ENCODE data around the gene CABP1. TPM values are rescaled to one million over a fixed set of nuclear protein-coding genes. Genes with fewer than 3 reads are reported as not detected.
A peak's percentile ranks its signal among the peaks of the same experiment; 100 is the strongest.

CABP1 gene
- total RNA-seq: under 1 TPM; 0.23 to 0.62 TPM

- 22% methylated on average over 17 of the region's 56 CpGs for WGBS
- intact Hi-C loops (cut with DNase I): loop anchor here (10.0 kb wide), 2 partner anchors 195 to 465 kb away; partner anchors contain the start of genes GATC and TRIAP1
- H3K4me1 ChIP-seq (replicated peaks): no peaks in the 10 kb centered on the region
- no peaks in the 10 kb centered on the region for H3K9me3 ChIP-seq
- no peaks in the 10 kb centered on the region for H3K36me3 ChIP-seq
- no peak for DNase-seq (ENCODE audit: low spot score)
- H3K27ac ChIP-seq: no peak within 1 kb of the TSS
- H3K27me3 ChIP-seq (replicated peaks; ENCODE audit: insufficient read depth): no peaks in the 10 kb centered on the region
- peak within 1 kb of the TSS; percentile 29 to 41 for H3K4me3 ChIP-seq
- TF ChIP-seq POLR2A (IDR thresholded peaks at IDR 0.05) (no peak), POLR2AphosphoS5 (IDR thresholded peaks at IDR 0.05) (no peak)
- TF ChIP-seq, protein P1, sequence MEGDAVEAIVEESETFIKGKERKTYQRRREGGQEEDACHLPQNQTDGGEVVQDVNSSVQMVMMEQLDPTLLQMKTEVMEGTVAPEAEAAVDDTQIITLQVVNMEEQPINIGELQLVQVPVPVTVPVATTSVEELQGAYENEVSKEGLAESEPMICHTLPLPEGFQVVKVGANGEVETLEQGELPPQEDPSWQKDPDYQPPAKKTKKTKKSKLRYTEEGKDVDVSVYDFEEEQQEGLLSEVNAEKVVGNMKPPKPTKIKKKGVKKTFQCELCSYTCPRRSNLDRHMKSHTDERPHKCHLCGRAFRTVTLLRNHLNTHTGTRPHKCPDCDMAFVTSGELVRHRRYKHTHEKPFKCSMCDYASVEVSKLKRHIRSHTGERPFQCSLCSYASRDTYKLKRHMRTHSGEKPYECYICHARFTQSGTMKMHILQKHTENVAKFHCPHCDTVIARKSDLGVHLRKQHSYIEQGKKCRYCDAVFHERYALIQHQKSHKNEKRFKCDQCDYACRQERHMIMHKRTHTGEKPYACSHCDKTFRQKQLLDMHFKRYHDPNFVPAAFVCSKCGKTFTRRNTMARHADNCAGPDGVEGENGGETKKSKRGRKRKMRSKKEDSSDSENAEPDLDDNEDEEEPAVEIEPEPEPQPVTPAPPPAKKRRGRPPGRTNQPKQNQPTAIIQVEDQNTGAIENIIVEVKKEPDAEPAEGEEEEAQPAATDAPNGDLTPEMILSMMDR (IDR thresholded peaks at IDR 0.05): peak in 2 of 4 experiments; percentile 28 to 30
Measured at GRCh38 chr12:120639771-120640721, at the start of gene CABP1. TSS of gene CABP1 (plus strand) at chr12:120640626. CDS start at chr12:120640686, 60 bp downstream.

- Histone ChIP-seq H3K4me3 (no peak overlapping the region), H3K27ac (no peak overlapping the region), H3K9me3 (no peaks in the 10 kb centered on the region), H3K27me3 (replicated peaks; ENCODE audit: insufficient read depth) (no peaks in the 10 kb centered on the region), H3K4me1 (replicated peaks) (no peaks in the 10 kb centered on the region), H3K36me3 (no peaks in the 10 kb centered on the region)
- intact Hi-C loops (cut with DNase I): no loop called here
- TF ChIP-seq POLR2A (IDR thresholded peaks at IDR 0.05) (no peak), POLR2AphosphoS5 (IDR thresholded peaks at IDR 0.05) (no peak)
- TF ChIP-seq, protein P1 (IDR thresholded peaks at IDR 0.05): no peak
- WGBS: 61% methylated on average over 6 of the region's 6 CpGs
- DNase-seq (ENCODE audit: low spot score): no peak
Measured at GRCh38 chr12:120590741-120591407, 49.6 kb upstream of the CABP1 start.

DNA sequence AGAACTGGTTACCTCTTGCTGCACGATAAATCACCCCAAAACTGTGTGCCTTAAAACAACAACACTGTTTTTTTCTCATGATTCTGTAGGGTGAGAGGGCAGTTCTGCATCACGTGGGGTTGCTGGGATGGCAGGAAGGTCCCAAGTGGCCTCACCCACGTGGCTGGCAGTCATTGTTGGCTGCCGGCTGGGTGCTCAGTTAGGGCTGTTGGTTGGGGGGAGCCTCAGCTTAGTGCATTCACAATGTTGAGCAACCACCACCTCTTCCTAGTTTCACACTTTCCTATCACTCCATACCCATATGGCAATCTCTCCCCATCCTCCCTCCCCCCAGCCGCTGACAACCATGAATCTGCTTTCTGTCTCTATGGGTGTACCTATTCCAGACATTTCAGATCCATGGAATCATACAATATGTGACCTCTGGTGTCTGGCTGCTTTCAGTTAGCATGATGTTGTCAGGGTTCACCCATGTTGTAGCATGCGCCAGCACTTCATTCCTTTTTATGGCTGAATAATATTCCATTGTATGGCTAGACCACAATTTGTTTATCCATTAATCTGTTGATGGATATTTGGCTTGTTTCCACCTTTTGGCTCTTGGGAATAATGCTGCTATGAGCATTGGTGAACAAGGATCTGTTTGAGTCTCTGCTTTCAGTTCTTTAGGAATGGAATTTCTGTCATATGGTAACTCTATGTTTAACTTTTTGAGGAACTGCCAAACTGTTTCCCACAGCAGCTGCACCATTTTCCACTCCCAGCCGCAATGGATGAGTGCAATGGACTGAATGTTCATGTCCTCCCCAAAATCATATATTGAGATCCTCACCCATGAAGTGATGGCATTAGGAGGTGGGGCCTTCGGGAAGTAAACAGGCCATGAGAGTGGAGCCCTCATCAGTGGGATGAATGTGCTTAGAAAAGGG is 48.0 kb upstream of the CABP1 start:
- Histone ChIP-seq H3K36me3 (no peaks in the 10 kb centered on the region), H3K27ac (no peak overlapping the region), H3K27me3 (replicated peaks; ENCODE audit: insufficient read depth) (no peaks in the 10 kb centered on the region), H3K4me1 (replicated peaks) (no peaks in the 10 kb centered on the region), H3K9me3 (no peaks in the 10 kb centered on the region), H3K4me3 (no peak overlapping the region)
- no peak for DNase-seq (ENCODE audit: low spot score)
- WGBS: 73% methylated on average over 8 of the region's 8 CpGs
- TF ChIP-seq, protein P1 (IDR thresholded peaks at IDR 0.05): no peak
- no peak for TF ChIP-seq POLR2A (IDR thresholded peaks at IDR 0.05)
- TF ChIP-seq POLR2AphosphoS5 (IDR thresholded peaks at IDR 0.05): no peak
- intact Hi-C loops (cut with DNase I): no loop called here

DNA sequence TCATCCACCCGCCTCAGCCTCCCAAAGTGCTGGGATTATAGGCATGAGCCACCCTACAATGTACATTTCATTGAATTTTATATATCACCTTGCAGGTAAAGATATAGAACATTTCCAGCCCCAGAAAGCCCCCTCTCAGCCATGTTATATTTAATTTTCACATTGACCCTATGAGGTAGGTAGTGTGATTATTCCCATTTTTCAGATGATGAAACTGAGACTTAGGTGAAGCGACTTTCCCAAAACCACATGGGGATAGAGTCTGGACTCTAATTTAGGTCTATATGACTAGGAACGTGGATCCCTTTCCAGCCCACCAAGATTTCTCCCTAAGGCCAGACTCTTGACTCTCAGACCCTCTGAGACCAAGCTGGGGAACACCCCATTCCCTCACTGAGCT is 43.5 kb upstream of the CABP1 start:
- 93% methylated on average over 3 of the region's 3 CpGs for WGBS
- DNase-seq (ENCODE audit: low spot score): no peak
- Histone ChIP-seq H3K36me3 (no peaks in the 10 kb centered on the region), H3K9me3 (no peaks in the 10 kb centered on the region), H3K4me1 (replicated peaks) (no peaks in the 10 kb centered on the region), H3K27ac (no peak overlapping the region), H3K27me3 (replicated peaks; ENCODE audit: insufficient read depth) (peaks cover 2% of the 10 kb centered on the region), H3K4me3 (no peak overlapping the region)
- TF ChIP-seq, protein P1 (IDR thresholded peaks at IDR 0.05): no peak
- no peak for TF ChIP-seq POLR2AphosphoS5 (IDR thresholded peaks at IDR 0.05)
- TF ChIP-seq POLR2A (IDR thresholded peaks at IDR 0.05): no peak
- intact Hi-C loops (cut with DNase I): no loop called here
